HEK293T (cell line): Measurements from ENCODE around the gene SLC22A4.

Source experiments
- CTCF ChIA-PET: fragments of 350-600 bp; formaldehyde crosslinking; extraction: SDS; loops from one replicate; lab custom pipeline; 2021; ENCODE audit warnings: antibody characterized with exemption, inconsistent platforms; lab: Yijun Ruan, JAX
- POLR2A ChIA-PET: fragments of 350-600 bp; formaldehyde crosslinking; extraction: SDS; loops from one replicate; lab custom pipeline; 2020; ENCODE audit warnings: antibody characterized with exemption, inconsistent platforms; lab: Yijun Ruan, JAX
- DNase-seq: peaks from one replicate; pipeline ENCODE4 v3.0.0; 2012; ENCODE audit warnings: mixed read lengths; ENCODE audit errors: extremely low spot score
- ARNT ChIP-seq: fragments of 450-650 bp; IDR thresholded peaks from 2 replicates; pipeline ENCODE4 v1.6.1; 2017; ENCODE audit warnings: mild to moderate bottlenecking
- BHLHE40 ChIP-seq: fragments of 450-650 bp; IDR thresholded peaks from 2 replicates; pipeline ENCODE4 v1.6.1; 2016; ENCODE audit warnings: mild to moderate bottlenecking, moderate library complexity, borderline replicate concordance
- CTBP1 ChIP-seq: fragments of 450-650 bp; IDR thresholded peaks from 2 replicates; pipeline ENCODE4 v1.6.1; 2016; ENCODE audit warnings: borderline replicate concordance
- ELF4 ChIP-seq: fragments of 450-650 bp; IDR thresholded peaks from 2 replicates; pipeline ENCODE4 v1.6.1; 2017; ENCODE audit warnings: antibody characterized with exemption
- FOXA1 ChIP-seq: fragments of 450-650 bp; IDR thresholded peaks from 2 replicates; pipeline ENCODE4 v1.6.1; 2016; ENCODE audit warnings: mild to moderate bottlenecking
- FOXK2 ChIP-seq: fragments of 450-650 bp; IDR thresholded peaks from 2 replicates; pipeline ENCODE4 v1.6.1; 2016; ENCODE audit warnings: mild to moderate bottlenecking
- FOXM1 ChIP-seq: fragments of 450-650 bp; IDR thresholded peaks from 2 replicates; pipeline ENCODE4 v1.6.1; 2017; ENCODE audit warnings: mild to moderate bottlenecking, borderline replicate concordance
- HDGF ChIP-seq: fragments of 450-650 bp; IDR thresholded peaks from 2 replicates; pipeline ENCODE4 v1.6.1; 2017; ENCODE audit warnings: antibody characterized with exemption, borderline replicate concordance
- L3MBTL2 ChIP-seq: fragments of 450-650 bp; conservative IDR thresholded peaks from 2 replicates; pipeline ENCODE4 v1.6.1; 2016; ENCODE audit warnings: mild to moderate bottlenecking
- LEF1 ChIP-seq: fragments of 450-650 bp; IDR thresholded peaks from 2 replicates; pipeline ENCODE4 v1.6.1; 2017; ENCODE audit warnings: mild to moderate bottlenecking, borderline replicate concordance
- NFRKB ChIP-seq: fragments of 450-650 bp; IDR thresholded peaks from 2 replicates; pipeline ENCODE4 v1.6.1; 2016; ENCODE audit warnings: mild to moderate bottlenecking, moderate library complexity
- PKNOX1 ChIP-seq: fragments of 450-650 bp; IDR thresholded peaks from 2 replicates; pipeline ENCODE4 v1.6.1; 2016
- SP1 ChIP-seq: fragments of 450-650 bp; IDR thresholded peaks from 2 replicates; pipeline ENCODE4 v1.6.1; 2017
- SUZ12 ChIP-seq: fragments of 450-650 bp; IDR thresholded peaks from 2 replicates; pipeline ENCODE4 v1.6.1; 2016; ENCODE audit warnings: mild to moderate bottlenecking
- TARDBP ChIP-seq: fragments of 450-650 bp; IDR thresholded peaks from 2 replicates; pipeline ENCODE4 v1.6.1; 2016
- ZNF384 ChIP-seq: fragments of 450-650 bp; IDR thresholded peaks from 2 replicates; pipeline ENCODE4 v1.6.1; 2016

The SLC22A4 gene

GRCh38 chr5:132294728-132295504 lies 722 bp downstream of the SLC22A4 start:
- CTCF ChIA-PET = interaction anchor here (1.0 kb wide), 1 partner anchor 207 kb away, joined by 3 read pairs; no protein-coding TSS in a partner anchor
- POLR2A ChIA-PET = interaction anchor here (0.7 to 2.8 kb wide), 18 partner anchors 9 to 951 kb away, joined by 3 to 57 read pairs (median 8); partner anchors contain the start of genes P4HA2 and SLC22A5
- no peak for DNase-seq
- TF ChIP-seq L3MBTL2 (no peak), CTBP1 (no peak), SP1 (no peak), NFRKB (no peak), ELF4 (no peak), FOXM1 (no peak), SUZ12 (no peak), TARDBP (no peak), ZNF384 (no peak), PKNOX1 (no peak), HDGF (no peak), LEF1 (no peak), FOXA1 (no peak), ARNT (no peak), BHLHE40 (no peak)

DNA sequence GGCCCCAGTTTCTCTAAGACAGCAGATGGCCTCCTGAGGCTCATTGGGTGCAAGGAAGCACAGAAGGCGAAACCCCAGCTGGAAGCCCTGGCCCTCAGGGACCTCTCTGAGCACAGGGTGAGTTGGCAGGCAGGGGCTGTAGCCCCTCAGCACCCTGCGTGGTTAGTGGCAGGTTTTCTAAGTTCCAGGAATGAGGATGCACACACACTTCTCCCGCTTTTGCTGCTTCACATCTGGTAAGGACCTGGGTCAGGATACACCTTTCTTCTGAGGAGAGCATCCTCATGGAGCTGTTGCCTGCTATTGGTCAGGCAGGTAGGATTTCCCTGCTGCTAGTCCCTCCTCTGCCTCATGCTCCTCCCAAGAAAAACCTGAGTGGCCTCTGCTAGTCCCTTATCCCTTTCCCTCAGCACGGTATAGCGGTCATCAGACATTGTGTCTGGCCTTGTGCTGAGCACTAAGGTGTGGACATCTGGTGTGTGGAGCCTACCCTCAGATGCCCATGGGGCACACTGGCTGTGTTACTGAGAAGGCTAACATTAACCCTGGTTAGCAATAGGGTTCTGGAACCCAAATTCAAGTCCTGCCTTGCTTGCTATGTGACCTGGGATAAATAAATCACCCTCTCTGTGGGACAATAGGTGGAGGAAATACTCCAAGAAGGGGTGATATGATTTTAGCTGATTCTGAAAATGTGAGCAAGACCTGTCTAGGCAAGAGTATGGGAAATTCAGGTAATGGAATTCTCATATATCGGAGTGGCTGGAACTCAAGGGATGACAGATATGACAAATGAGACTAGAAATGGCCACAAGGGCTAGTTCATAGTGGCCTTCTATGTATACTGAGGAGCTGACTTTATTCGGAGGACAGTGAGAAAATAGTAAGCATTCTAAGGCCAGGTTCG lies 1.6 kb downstream of the SLC22A4 start:
- CTCF ChIA-PET = interaction anchor here (0.8 kb wide), 1 partner anchor 81 kb away, joined by 3 read pairs; no protein-coding TSS in a partner anchor
- POLR2A ChIA-PET = interaction anchor here (1.3 kb wide), 1 partner anchor 23 kb away, joined by 3 read pairs; no protein-coding TSS in a partner anchor
- TF ChIP-seq CTBP1 = no peak
- no peak for TF ChIP-seq FOXA1
- DNase-seq = no peak

DNA sequence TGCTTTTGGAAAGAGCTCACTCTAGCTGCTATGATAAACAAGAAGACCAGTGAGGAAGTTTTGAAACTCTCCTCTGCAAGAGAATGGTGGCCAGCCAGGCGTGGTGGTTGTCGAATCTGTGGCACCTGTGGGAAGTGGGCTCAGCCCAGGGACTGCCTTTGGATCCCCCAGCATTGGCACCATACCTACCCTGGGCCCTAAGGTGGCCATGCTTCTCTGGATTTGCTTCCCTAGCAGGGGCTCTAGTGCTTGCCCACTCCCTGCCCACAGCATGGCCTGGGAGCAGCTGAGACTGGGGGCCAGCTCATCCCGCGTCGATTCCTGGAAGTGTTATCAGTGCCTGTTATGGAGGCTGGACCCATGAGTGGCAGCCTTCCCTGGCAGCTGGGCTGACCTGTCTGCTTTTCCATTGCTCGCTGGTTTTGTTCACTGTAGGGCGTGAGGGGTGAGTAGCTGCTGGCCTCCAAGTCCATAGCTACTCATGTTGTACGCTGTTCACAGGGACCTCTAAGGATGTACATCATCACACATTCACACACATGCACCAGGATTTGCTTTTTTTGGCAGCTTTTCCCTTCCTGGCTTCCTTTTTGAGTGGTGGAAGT lies 2.3 kb downstream of the SLC22A4 start:
- DNase-seq = no peak
- POLR2A ChIA-PET = interaction anchor here (1.3 kb wide), 1 partner anchor 24 kb away, joined by 3 read pairs; no protein-coding TSS in a partner anchor
- CTCF ChIA-PET = interaction anchor here (0.8 kb wide), 1 partner anchor 82 kb away, joined by 3 read pairs; no protein-coding TSS in a partner anchor

GRCh38 chr5:132297211-132297940 lies 3.2 kb downstream of the SLC22A4 start:
- POLR2A ChIA-PET = no interaction called here
- TF ChIP-seq FOXA1 = no peak
- TF ChIP-seq SP1 = no peak
- TF ChIP-seq LEF1 = no peak
- no peak for TF ChIP-seq BHLHE40
- TF ChIP-seq SUZ12 = no peak
- TF ChIP-seq CTBP1 = no peak
- no peak for TF ChIP-seq FOXK2
- TF ChIP-seq NFRKB = no peak
- no peak for TF ChIP-seq ARNT
- TF ChIP-seq HDGF = no peak
- no peak for TF ChIP-seq FOXM1
- no peak for TF ChIP-seq L3MBTL2
- no peak for DNase-seq
- CTCF ChIA-PET = no interaction called here

More for the DNA sequence above, 2.3 kb downstream of the SLC22A4 start:
- TF ChIP-seq CTBP1 (no peak), PKNOX1 (no peak), FOXM1 (no peak), TARDBP (no peak), SUZ12 (no peak), ARNT (no peak), LEF1 (no peak), ELF4 (no peak), NFRKB (no peak), ZNF384 (no peak), FOXA1 (no peak), BHLHE40 (no peak), HDGF (no peak), L3MBTL2 (no peak), FOXK2 (no peak), SP1 (no peak)

DNA sequence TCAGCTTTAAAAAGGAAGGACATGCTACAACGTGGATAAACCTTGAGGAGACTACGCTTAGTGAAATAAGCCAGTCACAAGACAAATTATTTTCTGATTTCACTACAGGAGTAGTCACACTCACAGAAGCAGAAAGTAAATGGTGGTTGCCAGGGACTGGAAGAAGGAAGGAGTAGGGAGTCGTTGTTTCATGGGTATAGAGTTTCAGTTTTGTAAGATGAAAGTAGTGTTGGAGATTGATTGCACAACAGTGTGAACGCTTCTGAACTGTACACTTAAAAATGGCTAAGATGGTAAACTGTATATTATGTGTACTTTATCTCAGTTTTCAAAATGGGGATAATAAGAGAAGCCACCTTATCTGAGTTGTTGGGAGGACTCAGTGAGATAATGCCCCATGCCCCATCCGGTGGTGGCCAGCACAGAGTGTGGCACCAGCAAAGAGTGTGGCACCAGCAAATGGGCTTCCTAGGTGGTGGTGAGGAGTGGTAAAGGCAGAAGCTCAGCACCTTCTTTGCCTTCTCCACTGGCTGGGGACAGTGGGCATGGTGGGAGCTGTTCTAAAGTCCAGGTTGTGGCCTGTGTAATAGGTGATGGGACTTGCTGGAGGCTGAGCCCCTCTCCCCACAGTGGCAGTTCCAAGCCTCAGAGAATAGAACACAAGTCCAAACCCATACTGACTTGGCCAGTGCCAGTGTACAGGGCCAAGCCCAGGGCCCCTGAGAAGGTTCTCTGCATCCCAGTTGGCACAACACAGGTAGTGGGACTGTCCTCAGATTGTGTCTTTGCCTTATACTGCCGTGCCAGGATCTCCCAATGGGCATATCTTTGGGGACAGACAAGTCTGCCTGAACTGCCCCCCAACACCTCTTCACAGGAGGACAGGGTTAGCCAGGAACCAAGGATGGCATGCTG lies 4.4 kb downstream of the SLC22A4 start:
- ChIA-PET POLR2A (no interaction called here), CTCF (no interaction called here)
- no peak for DNase-seq
- TF ChIP-seq PKNOX1 (no peak), FOXA1 (no peak), ARNT (no peak)
